RWPE2 (cell line): ENCODE data around the gene CTTNBP2.
A peak's percentile ranks its signal among the peaks of the same experiment; 100 is the strongest.

Experiments
- ATAC-seq: fragments of 200-7000 bp; cut with Tn5 transposase; 3 replicates; pipeline ENCODE4 v1.9.1; 2021; ENCODE audit warnings: low read depth
- DNase-seq: peaks from one replicate; pipeline ENCODE4 v3.0.0-alpha.2; 2020; ENCODE audit warnings: low spot score
- H3K27ac ChIP-seq: fragments of 450-650 bp; 2 replicates; pipeline ENCODE4 v1.5.1; 2017; ENCODE audit warnings: mild to moderate bottlenecking; ENCODE audit not compliant: poor library complexity, severe bottlenecking
- H3K27me3 ChIP-seq: fragments of 250-450 bp; sonication (Bioruptor Pico); 2 replicates; pipeline ENCODE4 v1.5.1; 2021; ENCODE audit warnings: mild to moderate bottlenecking, moderate library complexity; ENCODE audit not compliant: insufficient read depth, poor library complexity, severe bottlenecking
- H3K36me3 ChIP-seq: fragments of 250-450 bp; sonication (Bioruptor Pico); 2 replicates; pipeline ENCODE4 v1.5.1; 2020; ENCODE audit warnings: low read depth, mild to moderate bottlenecking, moderate library complexity
- H3K4me1 ChIP-seq: fragments of 250-450 bp; sonication (Bioruptor Pico); 2 replicates; pipeline ENCODE4 v1.5.1; 2021; ENCODE audit warnings: mild to moderate bottlenecking, moderate library complexity; ENCODE audit not compliant: insufficient read depth, poor library complexity, severe bottlenecking
- H3K4me3 ChIP-seq: fragments of 250-450 bp; sonication (Bioruptor Pico); 2 replicates; pipeline ENCODE4 v1.5.1; 2021; ENCODE audit warnings: mild to moderate bottlenecking, moderate library complexity; ENCODE audit not compliant: severe bottlenecking
- H3K9me3 ChIP-seq: fragments of 250-450 bp; sonication (Bioruptor Pico); 2 replicates; pipeline ENCODE4 v1.5.1; 2021; ENCODE audit warnings: mild to moderate bottlenecking, moderate library complexity; ENCODE audit not compliant: severe bottlenecking
- CTCF ChIP-seq: fragments of 450-650 bp; IDR thresholded peaks from one replicate; pipeline ENCODE4 v1.5.1; 2017; ENCODE audit warnings: mild to moderate bottlenecking, moderate library complexity; ENCODE audit not compliant: poor library complexity, severe bottlenecking

Gene CTTNBP2

DNA sequence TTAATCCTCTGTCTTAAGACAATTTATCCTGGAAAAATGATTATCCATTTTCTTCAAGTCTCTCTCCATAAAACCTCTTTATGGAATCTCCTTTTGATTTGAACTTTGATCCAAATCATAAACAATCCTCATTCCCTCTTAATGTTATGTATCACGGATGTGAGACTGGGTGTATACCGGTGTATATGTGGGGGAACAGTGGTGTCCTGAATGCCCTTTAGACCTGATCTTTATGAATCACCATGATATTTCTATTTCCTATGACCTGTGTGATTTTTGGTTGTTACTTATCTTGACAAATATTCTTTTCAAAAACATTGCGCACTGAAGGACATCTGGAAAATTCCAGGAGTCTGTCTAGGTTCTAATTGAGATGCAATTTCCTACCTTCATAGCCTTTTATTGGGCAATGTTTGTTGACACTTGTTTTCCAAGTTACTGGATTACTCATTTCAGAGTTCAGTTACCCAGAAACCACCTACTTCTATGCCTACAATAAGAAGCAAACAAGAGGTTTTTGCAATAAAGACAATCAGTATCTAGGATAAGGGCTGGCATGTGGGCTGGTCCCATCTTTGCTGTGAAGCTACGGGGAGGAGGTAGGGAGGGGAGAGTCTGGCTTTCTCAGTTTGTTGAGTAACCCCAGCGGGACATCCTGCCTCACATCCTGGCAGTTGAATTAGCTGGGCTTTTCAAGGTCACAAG lies 190.4 kb downstream of the CTTNBP2 start:
- ATAC-seq (peak; percentile 83), DNase-seq (no peak)
- Histone ChIP-seq H3K9me3 (no peaks in the 10 kb centered on the region), H3K36me3 (no peaks in the 10 kb centered on the region), H3K27ac (no peak overlapping the region), H3K27me3 (no peaks in the 10 kb centered on the region), H3K4me3 (no peak overlapping the region), H3K4me1 (no peaks in the 10 kb centered on the region)
- no peak for TF ChIP-seq CTCF

GRCh38 chr7:117679120-117679519 lies 194.1 kb downstream of the CTTNBP2 start:
- ATAC-seq, result no peak
- DNase-seq, result no peak
- no peaks in the 10 kb centered on the region for H3K9me3 ChIP-seq
- no peak overlapping the region for H3K4me3 ChIP-seq
- H3K27ac ChIP-seq, result no peak overlapping the region
- H3K36me3 ChIP-seq, result no peaks in the 10 kb centered on the region
- no peaks in the 10 kb centered on the region for H3K27me3 ChIP-seq
- no peaks in the 10 kb centered on the region for H3K4me1 ChIP-seq
- TF ChIP-seq CTCF, result no peak

DNA sequence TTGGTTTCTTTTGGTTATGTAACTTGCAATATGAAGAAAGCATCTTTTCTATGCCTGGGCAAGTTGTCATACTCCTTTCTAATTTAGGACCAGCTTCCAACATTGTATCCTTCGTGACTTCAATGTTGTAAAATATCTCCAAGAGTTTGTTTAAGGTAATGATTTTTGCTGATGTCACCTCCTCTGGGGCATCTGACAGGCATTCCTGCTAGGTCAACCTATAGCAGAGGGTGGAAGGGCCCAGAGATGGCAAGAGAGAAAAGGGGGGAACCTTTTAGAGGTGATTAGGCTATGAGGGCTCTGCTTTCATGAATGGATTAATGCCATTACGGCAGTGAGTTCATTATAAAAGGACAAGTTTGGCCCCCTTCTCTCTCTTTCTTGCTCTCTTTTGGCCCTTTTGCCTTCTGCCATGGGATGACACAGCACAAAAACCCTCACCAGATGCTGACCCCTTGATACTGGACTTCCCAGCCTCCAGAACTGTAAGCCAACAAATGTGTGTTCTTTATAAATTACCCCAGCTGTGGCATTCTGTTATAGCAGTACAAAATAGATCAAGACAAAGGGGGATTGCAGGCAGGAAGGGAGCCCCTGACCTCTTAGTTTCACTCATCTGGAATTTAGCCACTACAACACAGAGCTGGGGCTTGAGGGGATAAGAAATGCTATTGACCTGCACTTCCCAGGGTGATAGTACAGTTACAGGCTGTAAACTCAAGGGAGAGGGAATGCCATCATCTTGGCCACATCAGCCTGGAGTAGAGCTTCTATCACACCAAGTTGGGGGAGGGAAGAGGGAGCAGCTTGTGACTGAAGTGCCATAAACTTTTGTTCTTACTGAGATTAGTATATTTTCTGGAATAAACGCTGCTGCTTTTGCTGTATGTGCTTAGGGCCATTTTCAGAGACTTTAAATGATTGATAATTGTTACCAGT lies 197.5 kb downstream of the CTTNBP2 start:
- DNase-seq, result no peak
- Histone ChIP-seq H3K36me3 (no peaks in the 10 kb centered on the region), H3K27me3 (no peaks in the 10 kb centered on the region), H3K9me3 (no peaks in the 10 kb centered on the region), H3K4me3 (no peak overlapping the region), H3K27ac (no peak overlapping the region), H3K4me1 (no peaks in the 10 kb centered on the region)
- TF ChIP-seq CTCF, result no peak
- ATAC-seq, result no peak

- no peak for ATAC-seq
- no peaks in the 10 kb centered on the region for H3K36me3 ChIP-seq
- H3K4me3 ChIP-seq, result no peak overlapping the region
- no peaks in the 10 kb centered on the region for H3K9me3 ChIP-seq
- no peak overlapping the region for H3K27ac ChIP-seq
- no peaks in the 10 kb centered on the region for H3K27me3 ChIP-seq
- DNase-seq, result no peak
- no peak for TF ChIP-seq CTCF
- H3K4me1 ChIP-seq, result no peaks in the 10 kb centered on the region
Observed at GRCh38 chr7:117674617-117675016, 198.6 kb downstream of the CTTNBP2 start.
